ENCODE data around the gene E2F3.
"Not testable (repeated sequence)": the region's sequence is repeated elsewhere in the genome, so short reads cannot be mapped to it uniquely, and the experiment has no call there.

Gene E2F3

DNA sequence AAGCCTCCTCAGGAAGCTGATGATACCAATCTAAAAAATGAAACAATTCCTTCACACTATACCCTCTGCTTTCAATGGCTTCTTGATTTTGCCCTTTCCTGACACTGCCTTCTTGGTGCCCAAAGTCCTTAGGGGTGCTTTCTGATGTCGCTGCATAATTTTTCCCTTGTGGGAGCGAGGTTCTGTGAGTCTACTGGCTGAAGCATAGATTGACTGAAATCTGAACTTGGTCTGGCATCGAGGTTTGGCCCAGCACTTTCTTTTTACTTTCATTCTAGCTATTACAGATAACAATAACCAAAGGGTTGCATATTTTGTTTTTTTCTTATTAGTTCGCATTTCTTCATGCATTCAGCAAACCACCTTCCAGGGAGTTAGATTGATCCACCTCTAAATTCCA is 65.8 kb downstream of the E2F3 start:
- DNase-seq (ENCODE audit: low spot score), result no peak

DNA sequence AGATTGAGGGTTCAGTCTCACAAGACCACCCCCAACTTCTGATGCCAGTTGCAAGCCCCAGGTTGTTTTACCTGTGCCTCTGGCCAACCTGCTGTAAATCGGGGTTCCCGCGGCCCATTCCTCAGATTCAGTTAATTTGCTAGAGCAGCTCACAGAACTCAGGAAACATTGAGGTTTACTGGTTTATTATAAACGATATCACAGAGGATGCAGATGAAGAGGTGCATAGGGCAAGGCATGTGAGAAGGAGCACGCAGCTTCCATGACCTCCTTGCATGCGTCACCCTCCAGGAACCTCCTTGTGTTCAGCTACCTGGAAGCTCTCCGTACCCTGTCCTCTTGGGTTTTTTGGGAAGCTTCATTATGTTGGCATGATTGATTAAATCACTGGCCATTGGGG is 66.5 kb downstream of the E2F3 start:
- DNase-seq (ENCODE audit: low spot score), result no peak

DNA sequence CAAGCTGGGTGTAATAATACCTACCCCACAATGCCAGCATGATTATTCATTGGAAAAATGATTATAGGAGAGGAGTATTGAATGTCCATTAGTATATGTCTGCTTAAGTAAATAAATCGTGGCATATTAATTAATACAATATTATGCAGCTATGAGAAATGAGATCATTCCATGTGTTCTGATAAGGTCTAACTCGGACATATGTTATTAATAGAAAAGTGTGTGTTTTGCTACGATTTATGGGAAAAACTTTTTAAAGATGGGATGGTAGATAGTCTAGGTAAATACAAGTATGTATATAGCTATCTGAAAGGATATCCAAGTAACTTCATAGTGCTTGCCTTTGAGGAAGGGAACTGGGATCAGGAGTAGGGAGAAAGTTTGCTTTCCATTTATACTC is 71.1 kb downstream of the E2F3 start:
- no peak for DNase-seq (ENCODE audit: low spot score)

DNA sequence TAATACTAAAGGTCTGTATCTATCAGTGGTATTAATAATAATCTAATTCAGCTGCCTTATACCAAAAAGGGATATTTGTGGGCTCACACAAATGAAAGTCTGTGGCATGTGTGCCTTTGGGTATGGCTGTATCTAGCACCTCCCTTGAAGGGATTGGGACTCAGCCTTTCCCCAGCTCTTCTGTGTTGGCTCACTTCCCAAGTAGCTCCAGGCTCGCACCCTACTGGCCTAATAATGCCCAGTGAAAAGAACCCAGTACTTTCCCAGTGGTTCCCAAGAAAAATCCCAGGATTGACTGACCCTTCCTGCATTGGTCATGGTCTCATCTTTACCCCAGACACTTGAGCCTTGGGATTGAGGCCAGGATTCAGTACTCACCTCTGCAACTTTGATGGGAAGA is 71.8 kb downstream of the E2F3 start:
- no peak for DNase-seq (ENCODE audit: low spot score)

DNA sequence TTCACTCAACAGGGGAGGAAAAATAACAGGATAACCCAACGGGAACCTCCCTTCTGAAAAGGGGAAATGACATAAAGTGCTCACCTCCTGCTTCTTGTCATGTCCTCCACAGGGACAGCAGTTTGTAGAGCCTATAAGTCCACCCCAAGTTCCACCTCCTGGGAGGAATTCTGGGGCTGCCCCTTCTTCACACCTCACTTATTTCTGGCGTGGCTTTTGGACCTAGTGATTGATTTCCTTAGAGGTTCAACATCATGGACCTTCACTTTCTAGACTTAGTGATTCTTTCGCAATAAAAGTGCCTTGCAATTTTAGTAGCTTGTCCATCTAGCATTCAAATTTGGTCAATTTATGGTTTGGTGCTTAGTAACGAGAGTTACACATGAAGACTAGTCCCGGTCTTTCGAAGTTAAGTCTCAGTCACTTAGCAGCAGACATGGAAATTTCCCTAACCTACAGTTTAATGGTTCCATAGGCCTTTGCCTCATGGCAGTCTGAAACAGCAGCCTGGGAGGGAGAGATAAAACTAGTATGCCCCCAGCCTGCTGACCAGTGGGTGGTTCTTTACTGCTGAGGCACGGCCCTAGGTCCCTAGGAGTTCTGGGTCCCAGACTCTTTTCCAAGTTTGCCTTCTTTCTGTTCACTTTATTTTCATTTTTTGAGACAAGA is 73.3 kb downstream of the E2F3 start:
- DNase-seq (ENCODE audit: low spot score), result no peak

DNA sequence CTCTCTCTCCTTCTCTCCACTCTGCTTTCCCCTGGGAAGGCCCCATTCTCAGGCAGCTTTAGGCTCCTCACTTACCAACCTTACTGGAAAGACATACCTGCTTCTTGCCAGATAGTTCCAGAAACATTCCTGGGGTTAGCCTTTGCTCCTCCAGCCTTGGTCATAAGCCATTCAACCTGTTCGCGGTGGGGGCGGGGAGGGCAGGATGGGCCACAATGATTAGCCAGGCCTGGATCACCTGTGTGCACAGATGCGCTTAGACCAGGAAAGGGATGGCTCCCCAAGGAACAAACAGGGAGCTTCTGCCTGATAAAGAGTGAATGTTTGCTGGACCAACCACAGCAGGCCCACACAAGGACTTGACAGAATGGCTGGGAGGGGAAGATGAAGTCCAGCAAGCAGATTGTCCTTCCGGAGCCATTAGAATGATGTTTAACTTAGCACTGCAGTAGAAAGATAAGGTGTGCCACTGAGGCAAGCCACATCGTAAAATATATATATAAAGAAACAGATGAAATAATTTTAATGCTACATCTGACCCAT is 74.9 kb downstream of the E2F3 start:
- DNase-seq (ENCODE audit: low spot score), result no peak

DNA sequence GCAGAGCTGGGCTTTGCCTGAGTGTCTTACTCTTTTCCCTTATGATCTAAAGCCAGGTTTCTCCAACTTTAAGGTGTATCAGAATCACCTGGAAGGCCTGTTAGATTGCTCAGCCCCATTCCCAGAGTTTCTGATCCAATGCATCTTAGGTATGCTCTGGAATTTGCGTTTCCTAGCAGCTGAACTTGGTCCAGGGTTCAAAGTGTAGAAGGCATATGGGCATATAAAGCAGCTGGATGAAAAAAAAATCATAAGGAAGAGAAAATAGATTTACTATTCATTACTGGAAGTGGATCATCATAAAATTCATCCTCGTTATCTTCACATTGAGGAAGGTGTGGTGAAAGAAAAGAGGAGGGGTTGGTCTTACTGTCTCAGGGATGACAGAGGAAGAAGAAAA is 75.8 kb downstream of the E2F3 start:
- no peak for DNase-seq (ENCODE audit: low spot score)

DNA sequence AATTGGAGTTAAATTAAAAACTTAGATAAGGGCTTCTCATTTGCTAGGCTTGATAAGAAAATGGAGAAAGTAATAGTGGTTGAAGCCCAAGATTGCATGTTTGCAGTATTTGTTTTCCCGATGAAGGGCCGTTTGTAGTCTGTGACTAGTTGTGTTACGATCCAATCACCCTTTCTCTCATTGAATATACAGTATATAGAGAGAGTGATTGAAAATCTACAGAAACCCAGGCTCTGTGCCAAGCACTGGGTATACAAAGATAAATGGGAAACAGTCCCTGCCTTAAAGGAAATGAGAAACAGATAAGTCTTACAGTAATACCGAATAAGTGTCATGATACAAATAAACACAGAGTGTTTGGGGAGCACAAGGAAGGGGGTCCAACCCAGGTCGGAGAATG is 77.4 kb downstream of the E2F3 start:
- no peak for DNase-seq (ENCODE audit: low spot score)

DNA sequence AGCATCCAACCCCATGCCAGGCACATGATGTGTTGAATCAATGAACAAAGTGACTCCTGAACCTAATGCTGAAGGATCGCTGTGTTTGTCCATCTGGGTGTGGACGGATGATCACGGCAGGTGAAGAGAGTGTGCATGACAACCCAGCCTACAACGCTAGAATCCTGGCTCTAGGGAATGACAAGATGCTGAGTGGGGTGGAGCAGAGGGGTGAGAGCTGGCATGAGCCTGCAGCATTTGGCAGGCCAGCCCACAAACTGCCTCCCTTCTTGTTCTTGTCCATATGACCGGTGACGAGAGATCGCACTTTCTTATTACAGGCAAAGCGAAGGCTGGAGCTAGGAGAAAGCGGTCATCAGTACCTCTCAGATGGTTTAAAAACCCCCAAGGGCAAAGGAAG is 77.8 kb downstream of the E2F3 start:
- DNase-seq (ENCODE audit: low spot score), result no peak

DNA sequence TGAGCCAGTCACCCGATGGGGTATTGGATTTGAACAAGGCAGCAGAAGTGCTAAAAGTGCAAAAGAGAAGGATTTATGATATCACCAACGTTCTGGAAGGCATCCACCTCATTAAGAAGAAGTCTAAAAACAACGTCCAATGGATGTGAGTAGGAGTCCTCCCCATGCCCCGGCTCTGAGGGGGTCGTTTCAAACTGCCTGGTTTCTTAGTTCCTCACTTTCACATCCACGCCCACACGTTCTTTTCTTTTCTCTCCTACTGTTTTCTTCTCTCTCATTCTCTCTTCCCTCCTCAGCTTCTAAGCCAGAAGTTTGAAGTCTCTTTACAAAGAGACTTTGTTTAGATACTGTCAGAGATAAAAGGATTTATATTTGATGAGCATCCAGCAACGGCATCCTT is 79.6 kb downstream of the E2F3 start:
- DNase-seq (ENCODE audit: low spot score), result no peak

DNA sequence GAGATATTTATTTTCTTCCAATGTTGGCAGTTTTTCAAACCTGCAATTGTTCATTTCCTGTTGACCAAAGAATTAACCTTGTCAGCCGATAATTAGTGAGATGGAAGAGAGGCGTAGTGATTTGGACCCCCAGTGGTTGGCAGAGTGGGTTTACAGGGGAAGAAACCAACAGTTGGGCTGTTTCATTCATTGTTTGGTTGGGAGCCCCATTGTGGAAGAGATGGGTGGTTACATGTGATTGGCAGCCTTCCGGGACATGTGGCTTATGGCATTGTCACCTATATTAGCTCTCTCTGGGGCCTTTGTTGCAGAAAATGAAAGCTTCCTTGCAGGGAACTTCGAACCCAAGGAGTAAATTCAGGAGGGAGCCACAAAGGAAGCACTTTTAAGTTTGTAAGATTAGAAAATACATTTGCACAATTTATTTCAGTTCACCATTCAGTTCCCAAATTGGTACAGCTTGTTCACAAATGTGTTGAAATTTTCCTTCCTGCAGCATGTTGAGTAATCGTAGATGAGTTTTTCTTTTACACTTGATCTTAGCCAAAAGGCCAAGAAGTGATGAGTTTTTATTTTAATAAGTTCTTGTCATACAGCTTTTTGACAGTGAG is 82.3 kb downstream of the E2F3 start:
- no peak for DNase-seq (ENCODE audit: low spot score)

DNA sequence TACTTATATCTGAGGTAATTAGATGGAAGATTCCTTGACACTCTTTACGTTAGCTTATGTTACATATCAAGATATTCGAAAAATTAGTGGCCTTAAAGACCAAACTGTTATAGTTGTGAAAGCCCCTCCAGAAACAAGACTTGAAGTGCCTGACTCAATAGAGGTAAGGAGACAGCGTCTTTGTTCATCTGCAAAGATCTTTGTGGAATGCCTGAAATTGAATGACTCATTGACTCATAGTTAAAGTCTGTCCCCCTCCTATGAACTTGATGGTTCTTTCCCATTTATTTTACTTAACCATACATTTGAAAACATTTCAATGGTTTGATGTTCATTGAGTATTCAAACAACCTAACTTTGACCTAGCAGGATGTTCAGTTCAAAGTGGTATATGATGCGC is 85.0 kb downstream of the E2F3 start:
- DNase-seq (ENCODE audit: low spot score), result no peak

DNA sequence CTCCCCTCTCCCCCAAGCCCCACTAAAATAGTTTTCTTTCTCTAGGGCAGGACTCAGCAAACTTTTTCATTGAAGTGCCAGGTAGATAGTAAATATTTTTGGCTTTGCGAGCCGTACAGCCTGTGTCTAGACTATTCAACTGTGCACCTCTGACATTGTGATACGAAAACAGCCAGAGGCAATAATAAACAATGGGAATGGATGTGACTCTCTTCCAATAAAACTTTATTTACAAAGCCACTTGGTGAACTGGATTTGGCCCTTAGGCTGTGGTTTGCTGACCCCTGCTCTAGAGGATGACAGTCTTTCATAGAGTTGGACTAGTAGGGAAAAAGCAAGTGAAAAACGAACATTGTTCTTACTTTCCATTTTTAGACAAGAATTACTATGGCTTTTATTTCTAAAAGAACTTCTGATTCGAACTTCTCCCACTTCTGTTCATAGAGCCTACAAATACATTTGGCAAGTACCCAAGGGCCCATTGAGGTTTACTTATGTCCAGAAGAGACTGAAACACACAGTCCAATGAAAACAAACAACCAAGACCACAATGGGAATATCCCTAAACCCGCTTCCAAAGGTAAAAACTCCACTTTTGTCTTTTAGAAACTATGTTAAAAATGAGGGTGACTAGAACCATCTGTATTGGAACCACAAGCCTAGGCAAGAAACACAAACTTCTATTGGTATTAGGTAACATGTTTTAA is 86.1 kb downstream of the E2F3 start:
- DNase-seq (ENCODE audit: low spot score), result no peak

DNA sequence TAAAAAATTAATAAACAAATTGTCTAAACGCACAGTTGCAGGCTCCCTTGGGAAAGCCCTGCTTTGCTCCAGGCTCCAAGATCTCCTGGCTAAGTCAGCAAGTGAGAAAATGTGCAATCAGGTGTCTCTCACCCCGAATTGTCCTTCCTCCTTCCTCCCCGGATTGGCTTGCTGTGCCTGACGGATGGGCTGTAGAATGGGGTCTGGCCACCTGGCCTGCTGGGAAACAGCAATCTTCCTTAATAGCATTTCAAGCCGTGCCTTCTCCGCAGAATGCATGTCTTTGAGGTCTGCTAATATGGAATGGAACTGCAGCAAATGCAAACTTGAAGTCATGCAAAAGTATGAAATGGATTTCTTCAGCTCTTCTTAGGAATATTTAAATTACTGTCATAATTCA is 88.9 kb downstream of the E2F3 start:
- no peak for DNase-seq (ENCODE audit: low spot score)

DNA sequence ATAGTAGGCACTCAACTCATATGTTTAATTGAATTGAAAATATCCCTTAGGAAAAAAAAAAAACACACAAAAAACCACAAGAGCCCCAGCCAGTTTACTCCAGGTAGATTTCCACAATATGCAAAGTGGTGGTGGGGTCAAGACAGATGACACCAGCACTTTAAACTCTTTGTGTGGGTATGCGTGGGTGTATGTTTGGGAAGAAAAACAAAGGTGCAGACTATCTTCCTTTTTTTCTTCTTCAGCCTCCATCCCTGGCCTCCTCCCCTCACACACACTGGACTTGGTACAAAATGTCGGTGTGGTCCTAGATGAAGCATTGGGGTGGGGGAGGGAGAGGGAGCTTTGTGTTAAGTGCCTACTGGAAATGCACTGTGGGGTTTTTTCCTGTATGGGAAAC is 90.4 kb downstream of the E2F3 start:
- DNase-seq (ENCODE audit: low spot score), result no peak

DNA sequence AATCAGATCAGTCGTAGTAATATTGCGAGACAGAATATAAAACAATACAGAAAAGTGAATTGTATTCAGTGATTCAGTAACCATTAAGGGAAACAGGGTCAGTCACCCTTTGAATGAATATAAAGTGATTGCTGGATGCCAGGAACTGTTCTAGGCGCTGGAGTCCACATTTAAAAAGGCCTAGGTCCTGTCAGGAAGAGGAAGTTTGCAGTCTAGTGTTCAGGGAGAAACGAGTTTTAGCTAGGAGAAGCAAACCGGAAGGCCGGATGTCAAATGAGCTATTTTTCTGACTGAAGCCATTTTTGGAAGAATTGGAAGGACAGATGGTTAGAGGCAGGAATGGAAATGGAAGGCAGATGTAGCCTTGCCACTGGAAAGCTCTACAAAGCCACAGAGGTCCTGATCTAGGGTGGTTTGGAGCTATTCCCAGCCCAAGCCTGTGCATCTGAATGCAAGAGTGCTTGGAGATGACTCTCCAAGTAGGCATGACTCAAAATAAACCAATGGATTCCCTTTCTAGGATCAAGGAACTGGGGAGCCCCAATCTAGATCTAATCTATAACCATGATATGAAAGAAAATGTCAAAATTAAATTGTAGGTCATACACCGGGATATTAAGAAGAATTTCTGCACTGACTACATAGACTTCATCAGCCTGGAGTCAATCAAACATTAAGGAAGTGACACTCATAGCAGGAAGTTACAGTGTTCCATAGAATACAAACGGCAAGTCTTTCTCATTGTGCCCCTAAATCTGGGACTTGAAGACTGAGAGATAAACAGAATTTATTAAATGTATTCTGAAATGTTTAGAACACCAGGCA is 95.7 kb downstream of the E2F3 start:
- DNase-seq (ENCODE audit: low spot score), result no peak

DNA sequence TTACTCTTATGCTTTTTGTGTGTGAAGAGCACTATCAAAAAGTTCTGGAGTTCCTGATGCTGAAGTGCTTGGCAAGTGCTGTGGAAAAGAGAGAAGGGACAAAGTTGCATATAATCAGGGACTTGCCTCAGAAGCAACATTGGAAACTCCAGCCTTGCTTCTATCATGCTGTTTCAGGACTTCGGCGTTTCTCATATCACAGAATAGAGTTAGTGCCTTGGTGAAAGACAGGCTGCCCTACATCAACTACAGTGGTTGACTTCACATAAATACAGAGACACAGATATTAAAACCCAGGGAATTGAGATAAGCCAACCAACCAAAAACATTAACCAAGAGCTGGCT is 96.3 kb downstream of the E2F3 start:
- no peak for DNase-seq (ENCODE audit: low spot score)

DNA sequence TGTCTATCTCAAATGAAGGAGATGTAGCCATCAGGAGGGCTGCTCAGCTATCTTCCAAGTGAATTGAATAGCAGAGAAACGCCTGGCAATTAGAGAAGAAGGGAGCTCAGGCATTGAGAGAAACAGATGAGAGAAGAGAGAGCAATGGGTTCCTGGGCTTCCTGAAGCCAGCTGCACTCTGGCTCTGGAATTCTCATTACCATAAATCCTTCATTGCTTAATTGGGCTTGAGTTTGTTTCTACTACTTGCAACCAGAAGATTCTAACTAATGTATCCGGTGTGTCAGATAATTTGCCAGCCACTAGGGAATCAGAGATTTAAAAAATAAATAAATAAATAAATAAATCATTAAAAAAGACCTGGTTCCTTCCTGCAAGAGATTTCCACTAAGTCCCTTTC is 107.5 kb downstream of the E2F3 start:
- no peak for DNase-seq (ENCODE audit: low spot score)

DNA sequence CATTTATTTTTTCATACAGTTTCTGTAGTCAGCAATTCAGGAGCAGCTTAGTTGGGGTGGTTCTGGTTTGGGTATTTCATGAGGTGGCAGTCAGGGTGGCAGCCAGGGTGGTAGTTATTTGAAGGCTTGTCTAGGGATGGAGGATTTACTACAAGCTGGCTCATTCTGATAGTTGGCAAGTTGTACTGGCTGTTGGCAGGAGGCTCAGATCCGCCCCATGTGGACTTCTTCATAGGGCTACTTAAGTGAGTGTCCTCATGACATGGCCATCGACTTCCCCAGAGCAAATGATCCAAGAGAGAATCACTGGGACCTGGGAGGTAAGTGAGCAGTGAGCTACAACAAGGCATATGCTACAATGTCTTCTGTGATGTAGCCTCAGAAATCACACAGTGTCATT is 110.2 kb downstream of the E2F3 start:
- DNase-seq (ENCODE audit: low spot score), result no peak

DNA sequence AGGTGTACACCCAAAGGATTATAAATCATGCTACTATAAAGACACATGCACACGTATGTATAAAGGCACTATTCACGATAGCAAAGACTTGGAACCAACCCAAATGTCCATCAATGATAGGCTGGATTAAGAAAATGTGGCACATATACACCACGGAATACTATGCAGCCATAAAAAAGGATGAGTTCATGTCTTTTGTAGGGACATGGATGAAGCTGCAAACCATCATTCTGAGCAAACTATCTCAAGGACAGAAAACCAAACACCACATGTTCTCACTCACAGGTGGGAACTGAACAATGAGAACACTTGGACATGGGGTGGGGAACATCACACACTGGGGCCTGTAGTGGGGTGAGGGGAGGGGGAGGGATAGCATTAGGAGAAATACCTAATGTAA is 123.5 kb downstream of the E2F3 start:
- not testable (repeated sequence) for DNase-seq (ENCODE audit: low spot score)

DNA sequence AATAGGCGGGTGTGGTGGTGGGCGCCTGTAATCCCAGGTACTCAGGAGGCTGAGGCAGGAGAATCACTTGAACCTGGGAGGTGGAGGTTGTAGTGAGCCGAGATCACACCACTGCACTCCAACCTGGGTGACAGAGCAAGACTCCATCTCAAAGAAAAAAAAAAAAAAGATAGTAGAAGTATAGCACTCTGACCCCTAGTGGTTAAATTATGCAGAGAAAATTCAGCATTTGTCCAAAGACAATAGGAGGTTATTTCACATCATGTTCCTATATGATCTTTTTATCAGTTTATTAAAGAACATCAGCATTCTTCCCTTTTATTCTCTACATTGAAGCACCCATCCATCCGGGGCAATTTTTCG is 127.4 kb downstream of the E2F3 start:
- DNase-seq (ENCODE audit: low spot score), result not testable (repeated sequence)

DNA sequence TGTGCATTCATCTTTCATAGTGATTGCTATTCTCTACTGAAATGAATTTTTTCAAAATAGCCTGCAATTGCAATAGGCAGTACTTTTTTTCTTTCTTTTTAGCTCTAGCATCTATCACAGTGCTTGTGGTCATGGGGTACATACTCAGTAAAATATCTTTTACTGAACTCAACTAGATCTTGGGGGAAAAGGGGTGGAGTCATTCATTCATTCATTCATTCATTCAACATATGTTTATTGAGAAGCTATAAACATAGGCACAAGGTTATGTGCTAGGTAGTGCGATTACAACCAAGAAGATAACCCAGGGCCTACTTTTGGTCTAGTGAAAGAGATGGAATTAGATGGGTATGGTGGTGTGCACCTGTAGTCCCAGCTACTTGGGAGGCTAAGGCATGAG is 131.2 kb downstream of the E2F3 start:
- DNase-seq (ENCODE audit: low spot score), result no peak
